ENCODE data around the gene DCAF12.

The DCAF12 gene

DNA sequence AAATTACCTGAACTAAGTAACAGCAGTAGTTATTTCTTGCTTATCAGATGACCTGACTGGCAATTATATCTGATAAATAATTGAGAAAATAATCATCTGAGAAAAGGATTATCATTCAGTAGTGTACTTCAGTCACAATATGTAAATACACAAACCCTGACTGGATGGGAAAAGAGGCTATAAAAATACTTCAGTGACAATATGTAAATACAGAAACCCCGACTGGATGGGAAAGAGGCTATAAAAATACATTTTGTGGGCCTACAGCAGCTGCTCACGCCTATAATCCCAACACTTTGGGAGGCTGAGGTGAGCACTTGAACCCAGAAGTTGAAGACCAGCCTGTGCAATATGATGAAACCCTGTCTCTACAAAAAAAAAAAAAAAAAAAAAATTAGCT is 88.9 kb downstream of the DCAF12 start:
- no peaks in the 10 kb centered on the region for H3K4me1 ChIP-seq (ENCODE audit: low read length)
- no peaks in the 10 kb centered on the region for H3F3A ChIP-seq (ENCODE audit: insufficient read depth, low read length)
- H3K27ac ChIP-seq (ENCODE audit: low read length): no peak overlapping the region
- H3K36me3 ChIP-seq (replicated peaks; ENCODE audit: insufficient read depth, low read length): 0 out of 2 replicates have a peak, but pooled peaks cover 2% of the 10 kb centered on the region
- no peaks in the 10 kb centered on the region for H3K9me3 ChIP-seq (replicated peaks; ENCODE audit: insufficient read depth, low read length)
- H2AFZ ChIP-seq (ENCODE audit: low read length): no peak overlapping the region
- DNase-seq: no peak
- H3K79me2 ChIP-seq (ENCODE audit: low read length): peaks cover 91% of the 10 kb centered on the region
- H3K9me2 ChIP-seq (replicated peaks; ENCODE audit: insufficient read depth, low read length): no peaks in the 10 kb centered on the region
- no peak overlapping the region for H3K4me2 ChIP-seq (ENCODE audit: low read depth, low read length)
- H3K27me3 ChIP-seq (replicated peaks; ENCODE audit: insufficient read depth, low read length): no peaks in the 10 kb centered on the region
- H4K20me1 ChIP-seq (ENCODE audit: insufficient read depth, low read length): peaks cover 17% of the 10 kb centered on the region; the same call in 1 of the 2 replicates
- no peak overlapping the region for H3K4me3 ChIP-seq (ENCODE audit: low read length)
- no peak overlapping the region for H3K9ac ChIP-seq (ENCODE audit: low read length)
- no peak for TF ChIP-seq CTCF (IDR thresholded peaks at IDR 0.05; ENCODE audit: low read length)
- no peak for TF ChIP-seq EZH2 (optimal IDR thresholded peaks at IDR 0.05; ENCODE audit: low read depth, low read length)
- TF ChIP-seq EZH2phosphoT487 (IDR thresholded peaks at IDR 0.05; ENCODE audit: low read length): no peak

DNA sequence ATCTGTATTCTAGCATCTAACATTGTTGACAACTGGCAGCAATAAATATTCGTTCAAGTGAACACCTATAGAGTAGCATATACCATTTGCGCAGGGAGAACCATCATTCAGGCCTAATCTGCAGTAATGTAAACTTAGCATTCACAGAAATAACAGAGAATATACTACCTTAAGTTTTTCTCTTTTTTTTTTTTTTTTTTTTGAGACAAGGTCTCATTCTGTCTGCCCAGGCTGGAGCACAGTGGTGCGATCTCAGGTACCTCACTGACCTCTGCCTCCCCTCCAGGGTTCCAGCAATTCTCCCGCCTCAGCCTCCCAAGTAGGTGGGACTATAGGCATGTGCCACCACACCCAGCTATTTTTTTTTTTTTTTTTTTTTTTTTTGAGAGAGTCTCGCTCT is 89.9 kb downstream of the DCAF12 start:
- no peak overlapping the region for H2AFZ ChIP-seq (ENCODE audit: low read length)
- no peaks in the 10 kb centered on the region for H3F3A ChIP-seq (ENCODE audit: insufficient read depth, low read length)
- H3K9me3 ChIP-seq (replicated peaks; ENCODE audit: insufficient read depth, low read length): no peaks in the 10 kb centered on the region
- no peak overlapping the region for H3K27ac ChIP-seq (ENCODE audit: low read length)
- no peak for DNase-seq
- peaks cover 18% of the 10 kb centered on the region for H4K20me1 ChIP-seq (ENCODE audit: insufficient read depth, low read length)
- no peaks in the 10 kb centered on the region for H3K9me2 ChIP-seq (replicated peaks; ENCODE audit: insufficient read depth, low read length)
- no peak overlapping the region for H3K4me3 ChIP-seq (ENCODE audit: low read length)
- TF ChIP-seq EZH2phosphoT487 (IDR thresholded peaks at IDR 0.05; ENCODE audit: low read length): no peak
- no peak for TF ChIP-seq EZH2 (optimal IDR thresholded peaks at IDR 0.05; ENCODE audit: low read depth, low read length)
- no peak for TF ChIP-seq CTCF (IDR thresholded peaks at IDR 0.05; ENCODE audit: low read length)
- no peak overlapping the region for H3K9ac ChIP-seq (ENCODE audit: low read length)
- H3K79me2 ChIP-seq (ENCODE audit: low read length): peaks cover 91% of the 10 kb centered on the region
- H3K27me3 ChIP-seq (replicated peaks; ENCODE audit: insufficient read depth, low read length): no peaks in the 10 kb centered on the region
- peaks cover 8% of the 10 kb centered on the region; the same call in 1 of the 2 replicates for H3K36me3 ChIP-seq (replicated peaks; ENCODE audit: insufficient read depth, low read length)
- H3K4me1 ChIP-seq (ENCODE audit: low read length): no peaks in the 10 kb centered on the region
- no peak overlapping the region for H3K4me2 ChIP-seq (ENCODE audit: low read depth, low read length)

All from MM.1S (cell line).